Activated T-cell treated with anti-CD3 and anti-CD28 coated beads, Interleukin-2, amount 50 U/mL, for 4 hours (primary cell): ENCODE data around the gene SIRT5. TPM values are rescaled to one million over a fixed set of nuclear protein-coding genes. Genes with fewer than 3 reads are reported as not detected.
A peak's percentile ranks its signal among the peaks of the same experiment; 100 is the strongest.

ENCODE experiments used
- ATAC-seq, 2 donors: fragments of 200-7000 bp; cut with Tn5 transposase; one replicate each; pipeline ENCODE4 v1.10.0; 2021
- DNase-seq: peaks from one replicate; pipeline ENCODE4 v3.0.0-alpha.2; 2020
- H3K27me3 Mint-ChIP-seq: one replicate; pipeline ENCODE4 v1.8.0; 2021; ENCODE audit warnings: low read depth, mixed read lengths
- H3K36me3 Mint-ChIP-seq: one replicate; pipeline ENCODE4 v1.8.0; 2022; ENCODE audit warnings: mixed read lengths; ENCODE audit not compliant: insufficient read depth
- H3K4me1 Mint-ChIP-seq: one replicate; pipeline ENCODE4 v1.8.0; 2021; ENCODE audit warnings: low read depth, mixed read lengths
- H3K4me3 Mint-ChIP-seq: one replicate; pipeline ENCODE4 v1.8.0; 2021; ENCODE audit warnings: mild to moderate bottlenecking, moderate library complexity, mixed read lengths
- H3K9me3 Mint-ChIP-seq: one replicate; pipeline ENCODE4 v1.8.0; 2021; ENCODE audit warnings: mixed read lengths
- total RNA-seq, 3 donors: library from RNA; stranded (reverse); gene quantifications; one replicate each; pipeline ENCODE4 v1.2.1, GENCODE V29; 2021

SIRT5 gene
- 1 to 10 TPM; 6.5 to 7.8 (median 7.1) TPM for total RNA-seq

DNA sequence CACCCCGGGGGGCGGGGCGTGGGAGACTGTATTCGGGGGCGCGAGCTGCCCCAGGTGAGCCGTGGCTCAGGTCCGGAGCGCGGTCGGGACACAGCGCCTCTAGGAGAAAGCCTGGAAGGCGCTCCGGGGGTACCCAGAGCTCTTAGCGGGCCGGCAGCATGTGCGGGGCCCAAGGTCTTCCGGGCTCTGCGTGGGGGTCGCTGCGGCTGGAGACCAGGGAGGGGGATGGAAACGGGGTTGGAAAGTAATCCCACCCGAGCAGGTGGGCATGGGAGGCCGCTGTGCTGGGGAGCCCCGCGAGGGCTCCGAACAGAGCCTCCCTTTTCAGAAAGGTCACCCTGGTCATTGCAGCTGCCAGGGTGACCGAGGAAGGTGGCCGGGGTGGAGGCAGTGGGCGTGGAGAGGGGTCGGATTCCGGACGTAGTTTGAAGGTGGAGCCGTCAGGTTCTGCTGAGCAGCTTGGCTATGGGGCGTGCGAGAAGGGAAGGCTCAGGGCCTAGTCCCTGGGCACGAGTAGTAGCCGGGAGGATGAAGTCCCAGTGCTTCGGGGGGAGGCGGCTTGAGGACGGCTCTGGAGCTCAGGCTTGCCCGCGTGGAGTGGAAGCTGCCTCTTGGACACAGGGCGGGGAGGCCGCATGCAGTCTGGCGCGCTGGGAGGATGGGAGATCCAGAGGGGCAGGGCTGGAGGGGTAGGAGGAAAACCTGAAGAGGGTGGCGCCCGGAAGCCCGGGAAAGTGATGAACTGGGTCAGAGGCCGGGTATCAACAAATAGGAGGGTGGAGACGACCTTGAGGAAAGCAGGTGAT lies at the start of gene SIRT5:
Gene SIRT5, plus strand, starts transcription at position 31 of the 806 bp plus-strand sequence. CDS start 9,510 bp downstream, outside the sequence.
- Mint-ChIP-seq H3K27me3 (no peaks in the 10 kb centered on the region), H3K4me3 (peak within 1 kb of the TSS; percentile 94), H3K4me1 (peaks cover 18% of the 10 kb centered on the region), H3K9me3 (peaks cover 5% of the 10 kb centered on the region), H3K36me3 (peaks cover 4% of the 10 kb centered on the region)
- ATAC-seq = peak; percentile 70 to 75
- DNase-seq = peak; percentile 53

DNA sequence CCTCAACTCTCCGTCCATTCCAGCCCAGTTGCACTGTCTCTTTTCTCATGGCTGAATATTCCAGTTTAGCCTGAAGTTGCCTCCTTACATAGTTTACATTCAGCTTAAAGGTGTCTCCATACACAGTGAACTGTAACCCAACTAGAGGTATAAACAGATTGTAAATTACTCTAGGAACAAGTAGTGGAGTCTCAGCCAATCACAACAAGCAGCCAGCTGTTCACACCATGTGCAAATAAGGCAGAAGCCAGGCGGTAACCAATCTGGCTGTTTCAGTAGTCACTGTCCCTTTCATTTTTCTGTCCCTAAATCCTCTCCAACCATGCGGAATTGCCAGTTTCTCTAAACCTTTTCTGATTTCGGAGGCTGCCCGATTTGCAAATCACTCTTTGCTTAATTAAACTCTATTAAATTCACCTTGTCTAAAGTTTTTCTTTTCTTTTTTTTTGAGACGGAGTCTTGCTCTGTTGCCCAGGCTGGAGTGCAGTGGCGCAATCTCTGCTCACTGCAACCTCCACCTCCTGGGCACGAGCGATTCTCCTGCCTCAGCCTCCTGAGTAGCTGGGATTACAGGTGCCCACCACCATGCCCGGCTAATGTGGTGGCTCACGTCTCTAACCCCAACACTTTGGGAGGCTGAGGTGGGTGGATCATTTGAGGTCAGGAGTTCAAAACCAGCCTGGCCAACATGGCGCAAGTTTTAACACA lies 49.4 kb upstream of the SIRT5 start:
- Mint-ChIP-seq H3K4me3 (no peak overlapping the region), H3K4me1 (peaks cover 12% of the 10 kb centered on the region), H3K9me3 (no peaks in the 10 kb centered on the region), H3K27me3 (peaks cover 2% of the 10 kb centered on the region), H3K36me3 (no peaks in the 10 kb centered on the region)
- DNase-seq (no peak), ATAC-seq (no peak)

DNA sequence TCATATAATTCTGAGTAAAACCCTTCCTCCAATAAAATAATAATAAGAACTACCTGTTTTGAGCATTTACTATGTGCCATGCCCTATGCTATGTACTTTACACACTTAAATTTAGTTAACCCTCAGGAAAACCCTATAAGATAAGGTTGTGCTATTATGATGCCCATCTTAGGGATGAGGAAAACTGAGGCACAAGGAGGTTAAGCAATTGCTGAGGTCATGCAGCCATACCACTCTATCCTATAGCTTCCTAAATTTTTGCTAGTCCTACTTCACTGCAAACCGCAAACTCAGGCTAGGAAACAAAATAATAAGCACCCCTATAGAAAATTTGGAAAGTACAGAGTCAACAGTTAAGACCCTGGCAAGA lies 48.1 kb upstream of the SIRT5 start:
- Mint-ChIP-seq H3K9me3 (no peaks in the 10 kb centered on the region), H3K27me3 (peaks cover 2% of the 10 kb centered on the region), H3K4me3 (no peak overlapping the region)

DNA sequence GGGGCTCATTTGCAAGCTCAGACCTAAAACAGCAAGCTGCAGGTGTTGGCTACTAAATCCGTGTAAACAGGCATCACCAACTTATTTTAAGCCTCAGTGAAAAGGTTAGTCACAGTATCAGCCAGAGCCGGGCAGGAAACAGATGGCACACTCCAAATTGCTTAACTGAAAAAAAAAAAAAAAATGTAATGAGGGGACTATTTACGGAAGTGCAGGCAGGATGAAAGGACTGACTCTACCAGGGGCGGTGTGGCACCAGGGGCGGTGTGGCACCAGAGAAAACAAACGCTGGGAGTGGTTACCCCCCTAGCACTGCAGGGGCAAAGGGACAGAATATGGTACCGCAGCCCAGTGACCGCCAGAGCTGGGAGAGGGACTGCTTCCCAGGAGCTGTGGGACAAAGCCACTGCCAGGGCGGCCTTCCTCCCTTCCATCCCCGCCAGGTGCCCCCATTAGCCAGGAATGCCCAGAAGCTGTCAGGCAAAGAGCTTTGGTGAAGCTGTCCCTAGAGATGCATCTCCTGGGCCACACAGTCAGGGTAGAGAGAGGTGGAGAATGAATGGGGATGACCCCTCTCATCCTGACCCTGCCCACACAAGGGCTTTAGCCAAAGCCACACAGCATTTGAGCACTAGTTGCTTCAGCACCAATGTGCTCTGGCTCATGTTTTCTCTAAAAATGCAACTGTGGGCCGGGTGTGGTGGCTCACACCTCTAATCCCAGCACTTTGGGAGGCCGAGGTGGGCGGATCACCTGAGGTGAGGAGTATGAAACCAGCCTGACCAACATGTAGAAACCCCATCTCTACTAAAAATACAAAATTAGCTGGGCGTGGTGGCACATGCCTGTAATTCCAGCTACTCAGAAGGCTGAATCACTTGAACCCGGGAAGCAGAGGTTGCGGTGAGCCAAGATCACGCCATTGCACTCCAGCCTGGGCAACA lies 47.4 kb upstream of the SIRT5 start:
- Mint-ChIP-seq H3K4me1 (peaks cover 12% of the 10 kb centered on the region), H3K36me3 (no peaks in the 10 kb centered on the region), H3K9me3 (no peaks in the 10 kb centered on the region), H3K4me3 (no peak overlapping the region), H3K27me3 (peaks cover 2% of the 10 kb centered on the region)
- ATAC-seq = peak; percentile 75 to 83
- peak; percentile 5 for DNase-seq

More for the DNA sequence above, 48.1 kb upstream of the SIRT5 start:
- Mint-ChIP-seq H3K4me1 (peaks cover 12% of the 10 kb centered on the region), H3K36me3 (no peaks in the 10 kb centered on the region)
- DNase-seq = no peak
- no peak for ATAC-seq

DNA sequence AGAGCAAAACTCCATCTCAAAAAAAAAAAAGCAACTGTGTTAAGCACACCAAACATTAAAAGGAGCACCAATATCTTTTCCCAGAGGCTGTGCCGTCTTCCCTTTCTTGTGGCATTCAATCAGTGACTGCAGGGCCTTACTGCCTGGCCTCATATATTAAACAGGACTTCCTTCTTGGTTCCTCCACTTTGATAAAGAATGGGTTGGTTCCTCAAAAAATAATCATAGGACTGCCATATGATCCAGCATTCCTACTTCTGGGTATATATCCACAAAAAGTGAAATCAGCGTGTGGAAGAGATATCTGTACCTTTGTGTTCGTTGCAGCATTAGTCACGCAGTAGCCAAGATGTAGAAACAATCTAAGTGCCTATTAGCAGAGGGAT lies 46.7 kb upstream of the SIRT5 start:
- Mint-ChIP-seq H3K36me3 (no peaks in the 10 kb centered on the region), H3K4me3 (no peak overlapping the region), H3K27me3 (peaks cover 2% of the 10 kb centered on the region), H3K9me3 (no peaks in the 10 kb centered on the region), H3K4me1 (peaks cover 12% of the 10 kb centered on the region)
- DNase-seq (no peak), ATAC-seq (no peak)

DNA sequence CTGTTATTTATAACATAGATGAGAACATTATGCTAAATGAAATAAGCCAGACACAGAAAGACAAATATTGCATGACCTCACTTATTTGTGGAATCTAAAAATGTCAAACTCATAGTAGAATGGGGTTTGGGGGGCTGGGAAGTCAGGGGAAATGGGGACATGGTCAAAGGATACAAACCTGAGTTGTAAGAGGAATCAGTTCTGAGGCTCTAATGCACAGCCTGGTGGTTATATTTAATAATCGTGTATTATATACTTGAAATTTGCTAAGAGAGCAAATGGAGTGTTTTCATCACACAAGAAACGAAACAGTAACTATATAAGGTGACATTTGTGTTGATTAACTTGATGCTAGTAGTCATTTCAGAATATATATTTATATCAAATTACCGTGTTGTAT lies 46.2 kb upstream of the SIRT5 start:
- Mint-ChIP-seq H3K9me3 (no peaks in the 10 kb centered on the region), H3K4me3 (no peak overlapping the region), H3K4me1 (peaks cover 12% of the 10 kb centered on the region), H3K36me3 (no peaks in the 10 kb centered on the region), H3K27me3 (peaks cover 2% of the 10 kb centered on the region)
- ATAC-seq = no peak
- DNase-seq = no peak

DNA sequence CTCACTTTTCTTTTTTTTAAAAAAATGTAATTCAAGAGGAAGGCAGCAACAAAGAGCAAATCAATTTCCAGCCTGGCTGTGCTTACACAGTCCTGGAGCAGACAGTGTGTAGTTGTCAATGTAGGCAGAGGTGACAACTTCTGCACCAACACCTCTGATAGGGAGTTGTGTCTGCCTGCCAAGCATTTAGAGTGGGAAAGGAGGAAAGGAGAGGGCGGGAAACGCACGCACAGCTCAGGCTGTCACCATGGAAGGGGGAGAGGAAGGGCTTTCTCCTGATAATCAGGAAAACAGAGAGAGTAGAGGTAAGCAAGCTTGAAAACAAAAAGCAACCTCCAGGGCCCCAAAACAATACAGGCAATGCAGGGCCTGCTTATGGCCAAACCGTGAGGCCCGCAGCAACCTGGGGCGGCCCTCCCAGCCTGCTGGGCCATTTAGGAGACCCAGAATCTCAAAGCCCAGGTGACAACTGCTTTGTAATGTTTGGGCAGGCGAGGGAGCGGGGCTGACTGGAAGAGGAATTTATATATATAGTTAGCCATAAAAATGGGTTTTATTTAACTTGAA lies 45.5 kb upstream of the SIRT5 start:
- peaks cover 12% of the 10 kb centered on the region for H3K4me1 Mint-ChIP-seq
- no peaks in the 10 kb centered on the region for H3K9me3 Mint-ChIP-seq
- H3K4me3 Mint-ChIP-seq = no peak overlapping the region
- ATAC-seq = no peak
- no peaks in the 10 kb centered on the region for H3K36me3 Mint-ChIP-seq
- no peak for DNase-seq
- peaks cover 2% of the 10 kb centered on the region for H3K27me3 Mint-ChIP-seq

DNA sequence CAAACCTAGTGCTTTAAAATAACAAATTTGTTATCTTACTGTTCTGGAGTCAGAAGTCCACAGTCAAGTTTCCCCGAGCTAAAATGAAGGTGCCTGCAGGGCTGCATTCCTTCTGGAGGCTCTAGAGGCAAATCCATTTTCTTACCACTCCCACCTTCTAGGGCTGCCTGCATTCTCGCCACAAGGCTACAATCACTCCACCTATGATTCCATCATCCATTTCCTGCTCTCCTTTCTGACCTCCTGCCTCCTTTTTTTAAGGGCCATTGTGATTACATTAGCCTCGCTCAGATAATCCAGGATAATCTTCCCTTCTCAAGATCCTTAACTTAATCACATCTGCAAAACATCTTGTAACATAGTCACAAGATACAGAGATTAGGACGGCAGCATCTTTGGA lies 42.4 kb upstream of the SIRT5 start:
- Mint-ChIP-seq H3K4me1 (peaks cover 5% of the 10 kb centered on the region), H3K4me3 (no peak overlapping the region), H3K36me3 (no peaks in the 10 kb centered on the region), H3K27me3 (no peaks in the 10 kb centered on the region), H3K9me3 (no peaks in the 10 kb centered on the region)
- no peak for DNase-seq
- ATAC-seq = no peak

DNA sequence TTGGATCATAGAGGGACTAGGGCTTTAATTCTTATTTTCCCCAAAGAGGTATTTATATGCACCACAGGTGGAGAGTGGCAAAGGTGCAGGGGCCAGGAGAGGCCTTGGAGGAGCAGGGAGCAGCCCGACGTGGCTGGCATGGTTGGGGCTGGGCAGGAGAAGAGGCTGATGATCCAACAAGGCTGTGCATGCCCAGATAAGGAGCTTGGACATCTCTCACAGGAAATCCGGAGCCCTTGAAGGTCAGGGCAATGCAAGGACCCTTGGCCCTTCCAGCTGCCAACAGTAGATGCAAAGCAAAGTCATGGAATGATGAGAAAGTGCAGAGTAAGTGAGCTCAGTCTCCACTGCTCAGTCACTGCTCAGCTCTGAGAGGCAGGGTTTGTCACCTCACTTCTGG lies 39.9 kb upstream of the SIRT5 start:
- Mint-ChIP-seq H3K36me3 (no peaks in the 10 kb centered on the region), H3K4me1 (no peaks in the 10 kb centered on the region), H3K9me3 (no peaks in the 10 kb centered on the region), H3K4me3 (no peak overlapping the region), H3K27me3 (no peaks in the 10 kb centered on the region)
- ATAC-seq (no peak), DNase-seq (no peak)

DNA sequence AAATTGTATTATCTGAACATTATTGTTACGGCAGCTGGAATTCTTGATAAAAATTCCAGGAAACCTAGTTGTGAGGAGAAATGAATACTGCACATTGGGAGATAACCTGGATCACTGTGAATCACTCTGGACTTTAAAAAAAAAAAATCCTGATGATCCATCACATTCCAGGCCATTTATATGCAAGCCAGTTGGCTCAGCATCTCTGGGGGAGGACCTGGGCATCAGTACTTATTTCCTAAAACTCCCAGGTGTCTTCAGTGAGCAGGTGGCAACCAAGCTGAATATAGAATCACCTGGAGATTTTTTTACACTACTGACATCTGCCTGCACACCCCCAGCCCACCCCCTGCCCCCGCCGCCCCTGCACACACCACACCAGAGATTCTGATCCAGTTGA lies 39.1 kb upstream of the SIRT5 start:
- Mint-ChIP-seq H3K4me3 (no peak overlapping the region), H3K36me3 (no peaks in the 10 kb centered on the region), H3K27me3 (no peaks in the 10 kb centered on the region), H3K9me3 (no peaks in the 10 kb centered on the region), H3K4me1 (no peaks in the 10 kb centered on the region)
- ATAC-seq (no peak), DNase-seq (no peak)

DNA sequence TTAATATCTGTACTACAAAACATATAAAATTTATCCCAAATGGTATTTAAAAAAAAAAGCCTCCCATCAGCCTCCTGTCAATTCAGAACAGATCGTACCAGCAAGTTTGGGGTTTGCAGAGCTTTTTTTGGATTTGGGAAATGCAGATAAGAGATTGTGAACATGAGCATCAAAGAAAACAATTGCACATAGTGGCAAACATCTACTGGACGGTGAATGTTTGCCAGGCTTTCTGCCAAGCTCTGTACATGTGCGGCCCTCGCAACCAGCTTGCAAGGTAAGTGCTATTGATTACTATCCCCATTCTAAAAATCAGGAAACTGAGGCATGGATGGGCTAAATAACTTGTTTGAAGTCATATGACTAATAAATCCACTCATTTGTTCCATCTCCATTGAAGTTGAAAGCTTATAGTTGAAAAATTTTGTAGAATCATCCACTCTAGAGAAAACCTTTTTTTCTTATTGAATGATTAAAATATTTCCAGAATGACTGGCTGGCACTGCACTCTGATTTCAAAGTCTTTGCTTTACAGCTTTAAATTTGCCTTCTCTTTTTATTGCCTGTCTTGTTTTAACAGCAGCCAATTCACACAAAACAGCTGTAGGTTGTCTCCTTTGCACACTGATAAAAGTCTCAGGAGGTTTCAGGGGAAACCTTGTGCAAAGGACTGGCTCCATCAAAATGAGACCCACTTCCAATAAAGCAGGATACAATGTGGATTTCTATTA lies 37.4 kb upstream of the SIRT5 start:
- Mint-ChIP-seq H3K4me1 (no peaks in the 10 kb centered on the region), H3K9me3 (no peaks in the 10 kb centered on the region), H3K36me3 (no peaks in the 10 kb centered on the region), H3K4me3 (no peak overlapping the region), H3K27me3 (no peaks in the 10 kb centered on the region)
- ATAC-seq = no peak
- no peak for DNase-seq

DNA sequence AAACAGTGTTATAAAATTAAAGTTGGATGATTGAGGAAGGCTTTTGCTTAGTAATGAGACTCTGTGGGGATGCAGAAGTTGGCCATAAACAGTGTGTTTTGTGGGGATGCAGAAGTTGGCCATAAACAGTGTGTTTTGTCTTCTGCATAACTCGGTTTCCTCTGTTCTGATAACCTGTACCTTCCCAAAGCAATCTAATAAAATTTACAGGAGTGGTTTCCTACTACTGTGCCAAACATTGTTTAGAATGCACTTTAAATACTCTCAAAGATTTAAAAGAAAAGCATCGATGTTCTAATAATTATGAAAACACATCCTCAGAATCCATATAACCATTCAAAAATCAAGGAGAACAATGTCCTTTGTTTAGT lies 36.9 kb upstream of the SIRT5 start:
- no peaks in the 10 kb centered on the region for H3K9me3 Mint-ChIP-seq
- ATAC-seq = no peak

DNA sequence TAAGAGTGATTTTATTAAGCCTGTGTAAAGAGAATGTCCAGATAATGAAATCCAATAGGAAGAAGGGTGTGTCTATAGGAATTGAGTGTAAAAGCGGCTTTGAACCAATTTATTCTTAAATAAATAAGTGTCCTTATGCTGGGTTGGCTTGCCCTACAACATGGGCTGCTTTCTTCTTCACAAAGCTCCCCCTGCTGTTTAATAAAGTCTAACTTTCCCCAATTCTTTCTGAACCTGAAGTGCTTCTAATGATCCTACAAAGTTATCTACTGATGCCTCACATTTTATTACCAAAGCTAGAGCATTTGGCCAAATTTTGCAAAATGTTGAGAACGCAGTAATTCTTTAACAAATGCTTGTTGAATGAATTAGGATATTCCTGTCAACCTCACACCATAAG lies 36.3 kb upstream of the SIRT5 start:
- H3K27me3 Mint-ChIP-seq = no peaks in the 10 kb centered on the region
- DNase-seq = no peak
- no peaks in the 10 kb centered on the region for H3K36me3 Mint-ChIP-seq
- no peaks in the 10 kb centered on the region for H3K9me3 Mint-ChIP-seq
- H3K4me3 Mint-ChIP-seq = no peak overlapping the region
- no peaks in the 10 kb centered on the region for H3K4me1 Mint-ChIP-seq
- no peak for ATAC-seq

More for the DNA sequence above, 36.9 kb upstream of the SIRT5 start:
- H3K36me3 Mint-ChIP-seq = no peaks in the 10 kb centered on the region
- H3K4me3 Mint-ChIP-seq = no peak overlapping the region
- H3K27me3 Mint-ChIP-seq = no peaks in the 10 kb centered on the region
- no peaks in the 10 kb centered on the region for H3K4me1 Mint-ChIP-seq
- no peak for DNase-seq
